GM19351 (cell line): ENCODE measurements around the gene PSME4.

ENCODE experiments used
- ATAC-seq: cut with Tn5 transposase; IDR thresholded peaks from one replicate; pipeline ENCODE4 v1.9.1; 2021; ENCODE audit warnings: mild to moderate bottlenecking, moderate library complexity; ENCODE audit not compliant: unreplicated experiment

PSME4 gene

GRCh38 chr2:53970724-53971602 is at the start of gene PSME4:
Gene PSME4 (minus strand): TSS chr2:53970993. CDS start chr2:53970784, 209 bp downstream.
- ATAC-seq: peak; percentile 83

- ATAC-seq: no peak
Measured at GRCh38 chr2:54015798-54016699, 45.3 kb upstream of the PSME4 start.

- ATAC-seq: no peak
Measured at GRCh38 chr2:54013996-54014395, 43.2 kb upstream of the PSME4 start.

- no peak for ATAC-seq
Measured at GRCh38 chr2:54012538-54013141, 41.8 kb upstream of the PSME4 start.

- no peak for ATAC-seq
Measured at GRCh38 chr2:54009549-54009948, 38.8 kb upstream of the PSME4 start.

- no peak for ATAC-seq
Measured at GRCh38 chr2:54008439-54008838, 37.6 kb upstream of the PSME4 start.

GRCh38 chr2:54000524-54000923 is 29.7 kb upstream of the PSME4 start:
- ATAC-seq: no peak

- no peak for ATAC-seq
Measured at GRCh38 chr2:54000122-54000521, 29.3 kb upstream of the PSME4 start.

- ATAC-seq: no peak
Measured at GRCh38 chr2:53998834-53999233, 28.0 kb upstream of the PSME4 start.

- peak; percentile 88 for ATAC-seq
Measured at GRCh38 chr2:53994818-53995808, 24.3 kb upstream of the PSME4 start.

GRCh38 chr2:53991948-53992347 is 21.2 kb upstream of the PSME4 start:
- ATAC-seq: no peak

GRCh38 chr2:53989210-53989862 is 18.5 kb upstream of the PSME4 start:
- no peak for ATAC-seq

GRCh38 chr2:53987336-53987921 is 16.6 kb upstream of the PSME4 start:
- ATAC-seq: peak; percentile 87

GRCh38 chr2:53985646-53986045 is 14.9 kb upstream of the PSME4 start:
- ATAC-seq: no peak

- ATAC-seq: peak; percentile 31
Measured at GRCh38 chr2:53969968-53970723, 647 bp downstream of the PSME4 start.

GRCh38 chr2:53969285-53969967 is 1.4 kb downstream of the PSME4 start:
- peak; percentile 19 for ATAC-seq

GRCh38 chr2:53964987-53965687 is 5.7 kb downstream of the PSME4 start:
- ATAC-seq: no peak
